ENCODE measurements around the gene NCKAP1.

GRCh38 chr2:182921234-182921633 lies 117.0 kb downstream of the NCKAP1 start:
- TF ChIP-seq FOXA1 (IDR thresholded peaks at IDR 0.05) (no peak), SUZ12 (IDR thresholded peaks at IDR 0.05) (no peak), CTBP1 (IDR thresholded peaks at IDR 0.05; ENCODE audit: borderline replicate concordance) (no peak), TARDBP (IDR thresholded peaks at IDR 0.05) (no peak), FOXM1 (IDR thresholded peaks at IDR 0.05; ENCODE audit: borderline replicate concordance) (no peak), ELF4 (IDR thresholded peaks at IDR 0.05) (no peak), L3MBTL2 (conservative IDR thresholded peaks at IDR 0.05) (no peak), SP1 (IDR thresholded peaks at IDR 0.05) (no peak), BHLHE40 (IDR thresholded peaks at IDR 0.05; ENCODE audit: borderline replicate concordance) (no peak), FOXK2 (IDR thresholded peaks at IDR 0.05) (no peak), ARNT (IDR thresholded peaks at IDR 0.05) (no peak), HDGF (IDR thresholded peaks at IDR 0.05; ENCODE audit: borderline replicate concordance) (no peak)
